Mesodermal cell (in vitro differentiated cells): Measurements from ENCODE around the gene KCND3.
"Not testable (repeated sequence)": the region's sequence is repeated elsewhere in the genome, so short reads cannot be mapped to it uniquely, and the experiment has no call there.

Source experiments
- H3K27ac ChIP-seq: 2 replicates; pipeline ENCODE4 v1.7.0; 2013; ENCODE audit warnings: mild to moderate bottlenecking, low read depth, low read length, moderate library complexity; ENCODE audit not compliant: severe bottlenecking
- H3K36me3 ChIP-seq: 2 replicates; pipeline ENCODE4 v1.7.1; 2013; ENCODE audit warnings: mild to moderate bottlenecking, low read length, moderate library complexity; ENCODE audit not compliant: control insufficient read depth, insufficient read depth
- H3K4me1 ChIP-seq: one replicate; pipeline ENCODE4 v1.7.1; 2013; ENCODE audit warnings: mild to moderate bottlenecking, low read length; ENCODE audit not compliant: insufficient read depth, control insufficient read depth, poor library complexity, severe bottlenecking
- H3K4me3 ChIP-seq: 2 replicates; pipeline ENCODE4 v1.7.0; 2013; ENCODE audit warnings: low read length, control low read depth, mild to moderate bottlenecking; ENCODE audit not compliant: insufficient read depth, poor library complexity, severe bottlenecking; ENCODE audit errors: extremely low read depth
- H3K9me3 ChIP-seq: 2 replicates; pipeline ENCODE4 v1.7.1; 2013; ENCODE audit warnings: mild to moderate bottlenecking, low read length, moderate library complexity; ENCODE audit not compliant: control insufficient read depth
- WGBS, 2 experiments: methylation state at CpG; one replicate each; pipeline ENCODE4 v1.1.5; 2013; ENCODE audit warnings: missing lambda C conversion rate in 2 of 2; ENCODE audit not compliant: insufficient coverage in 2 of 2; 5-methylcytosine and 5-hydroxymethylcytosine counted together

KCND3 gene

GRCh38 chr1:111799722-111800121 is 189.7 kb downstream of the KCND3 start:
- not testable (repeated sequence) for H3K4me3 ChIP-seq, H3K4me1 ChIP-seq, H3K36me3 ChIP-seq, H3K27ac ChIP-seq, H3K9me3 ChIP-seq
- WGBS, 2 experiments = 85 to 93% methylated on average over 2 to 3 of the region's 14 CpGs

DNA sequence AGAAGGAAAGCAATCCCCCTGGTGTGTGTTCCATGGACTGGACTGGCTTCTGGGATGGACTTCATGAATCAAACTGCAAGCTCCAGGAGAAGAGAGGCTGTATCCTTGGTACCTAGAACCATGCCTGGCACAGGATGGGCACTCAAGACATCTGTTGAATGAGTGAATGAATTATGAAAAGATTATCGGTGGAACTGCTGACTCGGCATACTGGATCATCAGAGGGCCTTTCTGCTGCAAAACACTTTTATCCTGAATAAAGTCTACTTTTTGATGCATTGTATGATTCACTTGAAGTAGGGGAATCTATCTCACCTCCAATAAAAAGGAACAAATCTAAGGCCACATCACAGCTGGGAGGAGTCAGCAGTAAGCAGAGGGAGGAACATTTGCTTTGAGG is 190.9 kb downstream of the KCND3 start:
- H3K36me3 ChIP-seq = no peaks in the 10 kb centered on the region
- no CpG with 5 or more reads among the region's 2 CpGs for WGBS, 2 experiments
- no peak overlapping the region for H3K27ac ChIP-seq
- H3K4me1 ChIP-seq = no peaks in the 10 kb centered on the region
- H3K4me3 ChIP-seq = no peak overlapping the region
- peaks cover 4% of the 10 kb centered on the region for H3K9me3 ChIP-seq

GRCh38 chr1:111795401-111795800 is 194.1 kb downstream of the KCND3 start:
- no peak overlapping the region for H3K4me3 ChIP-seq
- H3K36me3 ChIP-seq = no peaks in the 10 kb centered on the region
- H3K9me3 ChIP-seq = peaks cover 4% of the 10 kb centered on the region
- no peak overlapping the region for H3K27ac ChIP-seq
- H3K4me1 ChIP-seq = no peaks in the 10 kb centered on the region
- WGBS, 2 experiments = 80% methylated on average over 2 to 3 of the region's 6 CpGs

DNA sequence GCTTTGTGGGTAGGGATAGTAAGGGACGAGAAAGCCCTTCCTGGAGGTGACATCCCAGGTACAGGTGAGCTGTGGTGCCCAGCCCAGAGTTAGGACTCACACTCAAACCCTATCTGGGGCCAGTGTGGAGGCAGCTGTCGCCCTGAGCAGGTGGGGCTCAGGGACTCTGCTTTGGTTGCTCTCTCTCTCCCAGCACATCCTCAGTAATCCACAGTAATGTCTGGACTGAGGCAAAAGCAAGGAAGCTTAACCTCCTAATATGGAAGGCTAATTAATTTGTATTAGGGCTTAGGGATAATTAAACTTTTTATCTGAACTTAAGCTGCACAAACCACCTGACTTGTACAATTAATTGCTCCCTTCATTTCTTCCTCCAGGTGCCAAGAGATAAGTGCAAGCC is 195.5 kb downstream of the KCND3 start:
- WGBS, 2 experiments = 60% methylated on average over 1 of the region's 2 CpGs; no CpG with 5 or more reads in 1 of the 2 experiments
- peaks cover 4% of the 10 kb centered on the region for H3K9me3 ChIP-seq
- H3K27ac ChIP-seq = no peak overlapping the region
- H3K4me3 ChIP-seq = no peak overlapping the region
- H3K36me3 ChIP-seq = no peaks in the 10 kb centered on the region
- H3K4me1 ChIP-seq = no peaks in the 10 kb centered on the region

DNA sequence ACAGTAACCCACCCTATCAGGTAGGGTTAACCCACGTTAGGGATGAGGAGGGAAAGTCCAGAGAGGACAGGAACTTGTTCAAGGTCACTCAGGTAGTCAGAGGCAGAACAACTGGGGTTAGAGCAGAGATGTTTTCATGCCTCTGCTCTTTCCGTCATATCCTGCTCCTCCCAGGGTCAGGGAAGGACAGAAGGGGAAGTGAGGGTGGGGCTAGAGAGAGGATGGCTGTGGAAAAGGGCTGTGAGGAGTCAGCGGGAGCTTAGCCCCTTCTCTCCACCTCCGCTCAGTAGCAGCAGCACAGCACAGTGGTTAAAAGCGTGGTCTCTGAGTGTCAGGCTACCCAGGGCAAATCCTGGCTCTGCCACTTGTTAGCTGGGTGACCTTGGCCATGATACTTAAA is 197.2 kb downstream of the KCND3 start:
- no peak overlapping the region for H3K4me3 ChIP-seq
- no peaks in the 10 kb centered on the region for H3K9me3 ChIP-seq
- no peak overlapping the region for H3K27ac ChIP-seq
- 82% methylated on average over 4 to 5 of the region's 5 CpGs for WGBS, 2 experiments
- no peaks in the 10 kb centered on the region for H3K4me1 ChIP-seq
- H3K36me3 ChIP-seq = no peaks in the 10 kb centered on the region

DNA sequence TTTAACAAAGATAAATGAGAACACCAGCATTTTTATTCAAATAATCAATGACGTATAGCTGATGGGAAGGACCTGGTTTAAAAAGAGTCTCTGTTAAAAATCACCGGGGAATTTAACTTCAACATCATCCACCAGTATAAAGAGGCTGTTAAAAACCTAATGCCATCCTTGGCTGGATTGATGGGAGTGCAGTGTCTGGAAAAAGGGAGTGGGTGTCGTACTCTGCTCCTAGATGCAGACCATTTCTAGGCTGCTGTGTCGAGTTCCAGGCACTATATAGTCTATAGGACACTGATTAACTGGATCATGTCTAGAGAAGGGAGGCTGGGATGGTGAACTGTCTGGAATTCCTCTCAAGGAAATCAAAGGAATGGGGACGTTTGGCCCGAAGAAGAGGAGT is 197.7 kb downstream of the KCND3 start:
- Histone ChIP-seq H3K4me1 (no peaks in the 10 kb centered on the region), H3K36me3 (no peaks in the 10 kb centered on the region), H3K27ac (no peak overlapping the region), H3K9me3 (no peaks in the 10 kb centered on the region), H3K4me3 (no peak overlapping the region)
- WGBS, 2 experiments = 85 to 91% methylated on average over 3 to 4 of the region's 6 CpGs

DNA sequence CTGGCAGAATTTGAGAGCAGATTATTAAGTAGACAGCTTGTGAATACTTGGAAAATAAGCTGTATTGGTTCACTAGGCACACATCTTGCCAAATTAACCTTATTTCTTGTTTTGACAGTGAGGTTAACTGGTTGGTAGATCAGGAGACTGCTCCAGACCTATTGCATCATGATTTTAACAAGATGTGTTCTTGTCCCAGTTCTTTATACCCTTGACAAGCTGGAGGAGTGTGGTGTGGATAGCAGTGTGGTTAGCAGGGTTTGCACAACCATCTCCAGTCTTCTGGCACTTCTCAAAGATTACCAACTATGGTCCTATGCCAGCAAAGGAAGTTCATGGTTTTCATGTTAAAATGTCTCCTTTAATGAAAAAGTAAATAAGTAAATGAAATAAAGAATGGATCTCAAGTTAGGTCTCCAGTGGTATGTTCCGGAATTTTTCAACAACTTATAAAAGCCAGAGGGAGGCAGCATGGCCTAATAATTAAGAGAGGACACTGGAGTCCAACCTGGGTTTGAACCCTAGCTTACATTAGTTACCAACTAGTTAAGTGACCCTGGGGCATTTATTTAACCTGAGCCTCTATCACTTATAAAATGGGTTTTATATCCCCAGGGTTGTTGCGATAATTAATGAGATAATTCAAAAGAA is 199.7 kb downstream of the KCND3 start:
- no peak overlapping the region for H3K4me3 ChIP-seq
- 100% methylated on average over 1 of the region's 2 CpGs for WGBS, 2 experiments

GRCh38 chr1:111789142-111789541 is 200.3 kb downstream of the KCND3 start:
- no peak overlapping the region for H3K4me3 ChIP-seq

More for the DNA sequence above, 199.7 kb downstream of the KCND3 start:
- H3K27ac ChIP-seq = no peak overlapping the region
- no peaks in the 10 kb centered on the region for H3K9me3 ChIP-seq
- no peaks in the 10 kb centered on the region for H3K4me1 ChIP-seq
- no peaks in the 10 kb centered on the region for H3K36me3 ChIP-seq

DNA sequence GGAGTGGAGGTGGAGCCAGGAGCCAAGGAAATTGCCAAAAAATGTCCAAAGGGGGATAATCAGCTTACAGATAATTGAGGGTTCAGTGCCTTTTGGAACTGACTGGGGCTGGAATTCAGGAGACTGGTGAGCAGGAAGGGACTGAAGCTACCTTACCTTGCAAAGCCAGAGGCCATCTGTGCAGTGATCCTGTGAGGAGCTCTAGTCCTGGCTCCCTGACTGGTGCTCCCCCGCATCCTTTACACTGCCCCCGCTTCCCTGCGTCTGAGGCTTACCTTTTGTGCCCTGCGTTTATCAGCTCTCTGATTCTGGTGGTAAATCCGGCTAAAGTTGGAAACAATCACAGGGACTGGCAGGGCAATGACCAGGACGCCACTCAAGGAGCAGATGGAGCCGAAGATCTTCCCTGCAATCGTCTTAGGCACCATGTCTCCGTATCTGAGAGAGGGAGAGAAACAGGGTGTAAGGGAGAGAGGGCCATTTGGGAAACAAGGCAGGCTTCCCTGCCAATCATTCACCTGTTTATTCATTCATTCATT is 202.7 kb downstream of the KCND3 start:
- 91 to 92% methylated on average over 6 to 9 of the region's 9 CpGs for WGBS, 2 experiments
- Histone ChIP-seq H3K36me3 (no peaks in the 10 kb centered on the region), H3K4me1 (no peaks in the 10 kb centered on the region), H3K9me3 (no peaks in the 10 kb centered on the region), H3K27ac (no peak overlapping the region), H3K4me3 (no peak overlapping the region)

More at GRCh38 chr1:111789142-111789541, 200.3 kb downstream of the KCND3 start:
- Histone ChIP-seq H3K9me3 (no peaks in the 10 kb centered on the region), H3K27ac (no peak overlapping the region), H3K4me1 (no peaks in the 10 kb centered on the region), H3K36me3 (no peaks in the 10 kb centered on the region)
- WGBS, 2 experiments = 62 to 63% methylated on average over 2 to 4 of the region's 5 CpGs

DNA sequence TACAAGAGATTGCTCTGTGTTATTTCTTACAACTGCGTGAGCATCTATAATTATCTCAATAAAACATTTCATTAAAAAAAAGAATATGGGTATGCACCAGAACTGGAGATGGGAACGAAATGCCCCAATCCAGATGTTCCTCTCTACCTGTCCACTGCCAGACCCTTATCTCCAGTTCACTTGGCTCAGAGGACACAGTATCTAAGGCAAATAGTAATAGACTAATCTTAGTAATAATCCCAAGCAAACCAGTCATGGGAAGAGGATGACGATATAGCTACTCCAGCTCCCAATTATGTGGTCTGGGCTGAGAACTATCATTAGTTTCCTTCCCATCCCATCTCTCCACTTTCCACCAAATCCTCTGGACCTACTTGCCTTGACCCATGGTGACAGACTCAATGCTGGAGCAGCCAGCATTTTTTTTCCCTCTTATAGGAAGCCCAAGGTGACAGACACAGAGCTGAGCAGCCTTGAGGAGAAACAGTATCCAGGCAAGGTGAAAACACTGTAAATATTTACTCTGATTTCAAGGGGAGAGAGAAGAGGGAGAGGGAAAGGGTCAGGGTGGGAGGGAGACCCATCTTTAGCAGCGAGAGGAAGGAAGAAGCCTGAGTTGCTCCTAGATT is 205.1 kb downstream of the KCND3 start:
- Histone ChIP-seq H3K27ac (no peak overlapping the region), H3K36me3 (no peaks in the 10 kb centered on the region), H3K4me1 (no peaks in the 10 kb centered on the region), H3K9me3 (no peaks in the 10 kb centered on the region), H3K4me3 (no peak overlapping the region)
- WGBS, 2 experiments = 76 to 92% methylated on average over 2 of the region's 4 CpGs

DNA sequence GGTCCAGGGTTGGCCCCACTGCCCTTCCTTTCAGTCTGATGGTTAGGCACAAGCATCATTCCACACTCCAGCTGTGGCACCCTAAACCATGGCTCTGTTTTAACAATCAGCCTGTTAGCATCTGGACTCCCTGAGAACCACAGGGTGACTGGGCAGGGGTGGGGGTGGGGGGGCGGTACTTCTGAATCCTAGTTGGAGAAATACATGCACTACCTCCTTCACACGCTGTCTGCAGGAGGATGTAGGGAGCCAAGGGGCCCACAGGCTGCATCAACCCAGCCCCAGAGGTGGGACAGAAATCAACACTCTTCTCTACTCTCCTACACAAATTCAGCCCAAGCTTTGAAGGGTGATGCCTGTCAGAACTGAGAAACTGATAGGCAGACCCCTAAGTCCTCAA is 209.9 kb downstream of the KCND3 start:
- H3K36me3 ChIP-seq = no peaks in the 10 kb centered on the region
- WGBS, 2 experiments = no CpG with 5 or more reads among the region's 2 CpGs
- no peak overlapping the region for H3K4me3 ChIP-seq
- no peaks in the 10 kb centered on the region for H3K9me3 ChIP-seq
- H3K27ac ChIP-seq = no peak overlapping the region
- peaks cover 31% of the 10 kb centered on the region for H3K4me1 ChIP-seq
